Measurements from ENCODE around the gene SPATC1L. TPM values are rescaled to one million over a fixed set of nuclear protein-coding genes. Genes with fewer than 3 reads are reported as not detected.

SPATC1L gene
- polyA plus RNA-seq, 1 donor from 2014 or later: 15.0 TPM

- Mint-ChIP-seq H3K27ac (no peak overlapping the region), H3K27me3 (no peaks in the 10 kb centered on the region), H3K4me3 (no peak overlapping the region), H3K4me1 (peaks cover 0 to 4% (median 0%) of the 10 kb centered on the region in 3 donors), H3K36me3 (peaks cover 15% of the 10 kb centered on the region), H3K9me3 (peaks cover 0 to 4% (median 0%) of the 10 kb centered on the region in 3 donors)
Observed at GRCh38 chr21:46195595-46196195, 11.4 kb upstream of the SPATC1L start.

GRCh38 chr21:46194374-46195334 is 10.4 kb upstream of the SPATC1L start:
- Mint-ChIP-seq H3K4me1 (peaks cover 0 to 4% (median 0%) of the 10 kb centered on the region in 3 donors), H3K27me3 (no peaks in the 10 kb centered on the region), H3K9me3 (peaks cover 0 to 2% (median 0%) of the 10 kb centered on the region in 3 donors), H3K4me3 (no peak overlapping the region), H3K27ac (no peak overlapping the region), H3K36me3 (peaks cover 14% of the 10 kb centered on the region)

- no peaks in the 10 kb centered on the region for H3K9me3 Mint-ChIP-seq
- no peaks in the 10 kb centered on the region for H3K27me3 Mint-ChIP-seq
- no peak overlapping the region for H3K27ac Mint-ChIP-seq
- no peak overlapping the region for H3K4me3 Mint-ChIP-seq
- peaks cover 0 to 2% (median 0%) of the 10 kb centered on the region in 3 donors for H3K4me1 Mint-ChIP-seq
- H3K36me3 Mint-ChIP-seq: peaks cover 6% of the 10 kb centered on the region
Observed at GRCh38 chr21:46193829-46194373, 9.6 kb upstream of the SPATC1L start.

GRCh38 chr21:46191686-46192575 is 7.7 kb upstream of the SPATC1L start:
- Mint-ChIP-seq H3K27ac (no peak overlapping the region), H3K27me3 (no peaks in the 10 kb centered on the region), H3K9me3 (no peaks in the 10 kb centered on the region), H3K36me3 (peaks cover 9% of the 10 kb centered on the region), H3K4me3 (no peak overlapping the region), H3K4me1 (peaks cover 0 to 3% (median 1%) of the 10 kb centered on the region in 3 donors)

- no peaks in the 10 kb centered on the region for H3K27me3 Mint-ChIP-seq
- no peak overlapping the region for H3K4me3 Mint-ChIP-seq
- H3K36me3 Mint-ChIP-seq: peaks cover 4% of the 10 kb centered on the region
- no peak overlapping the region for H3K27ac Mint-ChIP-seq
- H3K9me3 Mint-ChIP-seq: no peaks in the 10 kb centered on the region
- peaks cover 0 to 3% (median 1%) of the 10 kb centered on the region in 3 donors for H3K4me1 Mint-ChIP-seq
Observed at GRCh38 chr21:46191257-46191685, 7.0 kb upstream of the SPATC1L start.

- H3K27ac Mint-ChIP-seq: no peak overlapping the region
- peaks cover 4% of the 10 kb centered on the region for H3K36me3 Mint-ChIP-seq
- H3K9me3 Mint-ChIP-seq: no peaks in the 10 kb centered on the region
- H3K4me1 Mint-ChIP-seq: peaks cover 1 to 3% (median 1%) of the 10 kb centered on the region in 3 donors
- no peak overlapping the region for H3K4me3 Mint-ChIP-seq
- H3K27me3 Mint-ChIP-seq: no peaks in the 10 kb centered on the region
Observed at GRCh38 chr21:46190491-46191131, 6.4 kb upstream of the SPATC1L start.

GRCh38 chr21:46189959-46190490 is 5.8 kb upstream of the SPATC1L start:
- Mint-ChIP-seq H3K4me3 (no peak overlapping the region), H3K27ac (no peak overlapping the region), H3K9me3 (no peaks in the 10 kb centered on the region), H3K4me1 (peaks cover 1 to 5% (median 3%) of the 10 kb centered on the region in 3 donors), H3K27me3 (no peaks in the 10 kb centered on the region), H3K36me3 (peaks cover 4% of the 10 kb centered on the region)

- Mint-ChIP-seq H3K9me3 (no peaks in the 10 kb centered on the region), H3K27me3 (no peaks in the 10 kb centered on the region), H3K27ac (peak overlapping the region in 1 of 3 donors; percentile 33), H3K4me1 (peaks cover 1 to 6% (median 3%) of the 10 kb centered on the region in 3 donors), H3K4me3 (no peak overlapping the region), H3K36me3 (peaks cover 4% of the 10 kb centered on the region)
Observed at GRCh38 chr21:46189213-46189958, 5.1 kb upstream of the SPATC1L start.

- peak overlapping the region in 1 of 4 donors; percentile 86 for H3K4me3 Mint-ChIP-seq
- H3K4me1 Mint-ChIP-seq: peaks cover 1 to 6% (median 3%) of the 10 kb centered on the region in 3 donors
- peaks cover 4% of the 10 kb centered on the region for H3K36me3 Mint-ChIP-seq
- no peaks in the 10 kb centered on the region for H3K27me3 Mint-ChIP-seq
- no peaks in the 10 kb centered on the region for H3K9me3 Mint-ChIP-seq
- H3K27ac Mint-ChIP-seq: peak overlapping the region in 1 of 3 donors; percentile 13
Observed at GRCh38 chr21:46188226-46189212, 4.3 kb upstream of the SPATC1L start.

GRCh38 chr21:46187814-46188213 is 3.6 kb upstream of the SPATC1L start:
- Mint-ChIP-seq H3K4me3 (peak overlapping the region in 1 of 4 donors; percentile 86), H3K9me3 (no peaks in the 10 kb centered on the region), H3K36me3 (peaks cover 4% of the 10 kb centered on the region), H3K4me1 (peaks cover 1 to 6% (median 3%) of the 10 kb centered on the region in 3 donors), H3K27me3 (no peaks in the 10 kb centered on the region), H3K27ac (peak overlapping the region in 1 of 3 donors; percentile 13)

- Mint-ChIP-seq H3K36me3 (peaks cover 4% of the 10 kb centered on the region), H3K27ac (no peak overlapping the region), H3K4me3 (peak overlapping the region in 1 of 4 donors; percentile 86), H3K9me3 (no peaks in the 10 kb centered on the region), H3K27me3 (no peaks in the 10 kb centered on the region), H3K4me1 (peaks cover 1 to 6% (median 3%) of the 10 kb centered on the region in 3 donors)
Observed at GRCh38 chr21:46187261-46187660, 3.0 kb upstream of the SPATC1L start.

GRCh38 chr21:46185716-46186115 is 1.5 kb upstream of the SPATC1L start:
- peaks cover 1 to 6% (median 3%) of the 10 kb centered on the region in 3 donors for H3K4me1 Mint-ChIP-seq
- peak overlapping the region; percentile 88 to 95 (median 94) for H3K4me3 Mint-ChIP-seq
- no peak overlapping the region for H3K27ac Mint-ChIP-seq
- H3K36me3 Mint-ChIP-seq: peaks cover 4% of the 10 kb centered on the region
- H3K9me3 Mint-ChIP-seq: no peaks in the 10 kb centered on the region
- H3K27me3 Mint-ChIP-seq: no peaks in the 10 kb centered on the region

Data from IgD-negative memory B cell (primary cell).